Measurements from ENCODE around the gene POLR3H. TPM values are rescaled to one million over a fixed set of nuclear protein-coding genes. Genes with fewer than 3 reads are reported as not detected.
A peak's percentile ranks its signal among the peaks of the same experiment; 100 is the strongest.
"Not testable (repeated sequence)": the region's sequence is repeated elsewhere in the genome, so short reads cannot be mapped to it uniquely, and the experiment has no call there.

The POLR3H gene
- total and polyA plus RNA-seq, 2 donors: 10.2 to 14.9 TPM

GRCh38 chr22:41561335-41561734 is 17.1 kb upstream of the POLR3H start:
- no peak overlapping the region for H3K27ac ChIP-seq (ENCODE audit: low read depth in 1 of 2, low read length in 1 of 2)
- peaks cover 0 to 9% of the 10 kb centered on the region in 2 donors for H3K4me1 ChIP-seq (ENCODE audit: control insufficient read depth in 2 of 2, insufficient read depth in 2 of 2, low read length in 2 of 2)
- whole genome bisulfite sequencing: 69% methylated on average over 10 of the region's 10 CpGs
- DNase-seq (ENCODE audit: low read depth in 6 of 9, low spot score in 9 of 9): no peak
- no peaks in the 10 kb centered on the region for H3K9me3 ChIP-seq (ENCODE audit: control insufficient read depth in 2 of 2, insufficient read depth in 1 of 2, low read length in 1 of 2)
- H3K4me3 ChIP-seq (ENCODE audit: low read length in 2 of 2): no peak overlapping the region
- H3K27me3 ChIP-seq (ENCODE audit: control insufficient read depth in 2 of 2, insufficient read depth in 1 of 2, low read length in 1 of 2): peaks cover 3 to 57% of the 10 kb centered on the region in 2 donors
- no peaks in the 10 kb centered on the region for H3K36me3 ChIP-seq (ENCODE audit: control insufficient read depth in 2 of 2, insufficient read depth in 2 of 2, low read length in 1 of 2)

- H3K9me3 ChIP-seq (ENCODE audit: control insufficient read depth in 2 of 2, insufficient read depth in 1 of 2, low read length in 1 of 2): no peaks in the 10 kb centered on the region
- DNase-seq (ENCODE audit: low read depth in 6 of 9, low spot score in 9 of 9): no peak
- no peak overlapping the region for H3K27ac ChIP-seq (ENCODE audit: low read depth in 1 of 2, low read length in 1 of 2)
- no peaks in the 10 kb centered on the region for H3K36me3 ChIP-seq (ENCODE audit: control insufficient read depth in 2 of 2, insufficient read depth in 2 of 2, low read length in 1 of 2)
- peaks cover 0 to 9% of the 10 kb centered on the region in 2 donors for H3K4me1 ChIP-seq (ENCODE audit: control insufficient read depth in 2 of 2, insufficient read depth in 2 of 2, low read length in 2 of 2)
- H3K4me3 ChIP-seq (ENCODE audit: low read length in 2 of 2): no peak overlapping the region
- WGBS: 85% methylated on average over 6 of the region's 6 CpGs
- peaks cover 3 to 57% of the 10 kb centered on the region in 2 donors for H3K27me3 ChIP-seq (ENCODE audit: control insufficient read depth in 2 of 2, insufficient read depth in 1 of 2, low read length in 1 of 2)
Observed at GRCh38 chr22:41560095-41560471, 15.8 kb upstream of the POLR3H start.

- not testable (repeated sequence) for H3K36me3 ChIP-seq (ENCODE audit: control insufficient read depth in 2 of 2, insufficient read depth in 2 of 2, low read length in 1 of 2); H3K4me1 ChIP-seq (ENCODE audit: control insufficient read depth in 2 of 2, insufficient read depth in 2 of 2, low read length in 2 of 2); H3K9me3 ChIP-seq (ENCODE audit: control insufficient read depth in 2 of 2, insufficient read depth in 1 of 2, low read length in 1 of 2); H3K4me3 ChIP-seq (ENCODE audit: low read length in 2 of 2); H3K27ac ChIP-seq (ENCODE audit: low read depth in 1 of 2, low read length in 1 of 2); DNase-seq (ENCODE audit: low read depth in 6 of 9, low spot score in 9 of 9)
- 96% methylated on average over 13 of the region's 13 CpGs for WGBS
- peaks cover 3 to 53% of the 10 kb centered on the region in 2 donors for H3K27me3 ChIP-seq (ENCODE audit: control insufficient read depth in 2 of 2, insufficient read depth in 1 of 2, low read length in 1 of 2)
Observed at GRCh38 chr22:41558241-41558630, 14.0 kb upstream of the POLR3H start.

- H3K9me3 ChIP-seq (ENCODE audit: control insufficient read depth in 2 of 2, insufficient read depth in 1 of 2, low read length in 1 of 2): no peaks in the 10 kb centered on the region
- H3K27ac ChIP-seq (ENCODE audit: low read depth in 1 of 2, low read length in 1 of 2): no peak overlapping the region
- no peaks in the 10 kb centered on the region for H3K36me3 ChIP-seq (ENCODE audit: control insufficient read depth in 2 of 2, insufficient read depth in 2 of 2, low read length in 1 of 2)
- peaks cover 3 to 49% of the 10 kb centered on the region in 2 donors for H3K27me3 ChIP-seq (ENCODE audit: control insufficient read depth in 2 of 2, insufficient read depth in 1 of 2, low read length in 1 of 2)
- WGBS: 74% methylated on average over 19 of the region's 19 CpGs
- H3K4me3 ChIP-seq (ENCODE audit: low read length in 2 of 2): no peak overlapping the region
- peaks cover 0 to 9% of the 10 kb centered on the region in 2 donors for H3K4me1 ChIP-seq (ENCODE audit: control insufficient read depth in 2 of 2, insufficient read depth in 2 of 2, low read length in 2 of 2)
- peak in 1 of 9 donors; percentile 31 for DNase-seq (ENCODE audit: low read depth in 6 of 9, low spot score in 9 of 9)
Observed at GRCh38 chr22:41557401-41558240, 13.4 kb upstream of the POLR3H start.

GRCh38 chr22:41556561-41556960 is 12.3 kb upstream of the POLR3H start:
- Histone ChIP-seq H3K36me3 (ENCODE audit: control insufficient read depth in 2 of 2, insufficient read depth in 2 of 2, low read length in 1 of 2) (no peaks in the 10 kb centered on the region), H3K9me3 (ENCODE audit: control insufficient read depth in 2 of 2, insufficient read depth in 1 of 2, low read length in 1 of 2) (no peaks in the 10 kb centered on the region), H3K27me3 (ENCODE audit: control insufficient read depth in 2 of 2, insufficient read depth in 1 of 2, low read length in 1 of 2) (peaks cover 0 to 42% of the 10 kb centered on the region in 2 donors), H3K4me1 (ENCODE audit: control insufficient read depth in 2 of 2, insufficient read depth in 2 of 2, low read length in 2 of 2) (peaks cover 0 to 9% of the 10 kb centered on the region in 2 donors), H3K27ac (ENCODE audit: low read depth in 1 of 2, low read length in 1 of 2) (no peak overlapping the region), H3K4me3 (ENCODE audit: low read length in 2 of 2) (no peak overlapping the region)
- WGBS: 93% methylated on average over 10 of the region's 10 CpGs
- DNase-seq (ENCODE audit: low read depth in 6 of 9, low spot score in 9 of 9): no peak

DNA sequence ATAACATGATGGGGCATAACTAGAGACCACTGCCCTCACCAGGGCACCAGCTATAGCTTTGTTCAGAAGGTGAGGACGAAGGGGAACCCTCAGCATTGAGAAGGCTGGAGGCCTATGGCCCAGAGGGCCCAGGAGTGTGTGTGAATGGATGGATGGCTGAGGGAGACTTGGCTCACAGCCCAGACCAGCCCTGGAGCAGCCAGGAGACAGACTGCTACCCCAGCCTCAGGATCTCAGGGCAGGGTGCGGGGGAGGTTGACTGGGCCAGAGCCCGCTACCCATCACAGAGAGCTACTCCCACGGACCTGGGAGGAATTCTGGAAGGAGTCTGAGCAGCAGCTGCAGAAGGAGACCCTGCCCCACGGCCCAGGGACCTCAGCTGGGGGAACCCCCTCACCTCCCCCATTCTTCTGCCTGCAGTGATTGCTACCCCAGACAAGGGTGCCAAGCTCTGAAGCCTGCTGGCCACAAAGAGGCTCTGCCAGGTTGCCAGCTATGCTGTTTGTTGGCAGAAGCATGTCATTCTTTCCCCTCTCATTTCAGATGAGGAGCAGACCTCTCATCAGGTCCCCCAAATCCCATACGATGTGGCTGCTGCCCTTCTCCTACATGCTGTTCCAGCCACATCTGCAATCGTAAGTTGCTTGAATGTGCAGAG is 11.2 kb upstream of the POLR3H start:
- Histone ChIP-seq H3K4me3 (ENCODE audit: low read length in 2 of 2) (no peak overlapping the region), H3K9me3 (ENCODE audit: control insufficient read depth in 2 of 2, insufficient read depth in 1 of 2, low read length in 1 of 2) (no peaks in the 10 kb centered on the region), H3K4me1 (ENCODE audit: control insufficient read depth in 2 of 2, insufficient read depth in 2 of 2, low read length in 2 of 2) (peaks cover 0 to 9% of the 10 kb centered on the region in 2 donors), H3K36me3 (ENCODE audit: control insufficient read depth in 2 of 2, insufficient read depth in 2 of 2, low read length in 1 of 2) (no peaks in the 10 kb centered on the region), H3K27me3 (ENCODE audit: control insufficient read depth in 2 of 2, insufficient read depth in 1 of 2, low read length in 1 of 2) (peaks cover 0 to 31% of the 10 kb centered on the region in 2 donors), H3K27ac (ENCODE audit: low read depth in 1 of 2, low read length in 1 of 2) (no peak overlapping the region)
- no peak for DNase-seq (ENCODE audit: low read depth in 6 of 9, low spot score in 9 of 9)
- WGBS: 95% methylated on average over 7 of the region's 7 CpGs

GRCh38 chr22:41551877-41552582 is 7.8 kb upstream of the POLR3H start:
- H3K36me3 ChIP-seq (ENCODE audit: control insufficient read depth in 2 of 2, insufficient read depth in 2 of 2, low read length in 1 of 2): no peaks in the 10 kb centered on the region
- H3K4me3 ChIP-seq (ENCODE audit: low read length in 2 of 2): no peak overlapping the region
- peaks cover 0 to 7% of the 10 kb centered on the region in 2 donors for H3K27me3 ChIP-seq (ENCODE audit: control insufficient read depth in 2 of 2, insufficient read depth in 1 of 2, low read length in 1 of 2)
- H3K4me1 ChIP-seq (ENCODE audit: control insufficient read depth in 2 of 2, insufficient read depth in 2 of 2, low read length in 2 of 2): peaks cover 0 to 2% of the 10 kb centered on the region in 2 donors
- H3K27ac ChIP-seq (ENCODE audit: low read depth in 1 of 2, low read length in 1 of 2): no peak overlapping the region
- no peaks in the 10 kb centered on the region for H3K9me3 ChIP-seq (ENCODE audit: control insufficient read depth in 2 of 2, insufficient read depth in 1 of 2, low read length in 1 of 2)
- WGBS: 90% methylated on average over 11 of the region's 11 CpGs
- DNase-seq (ENCODE audit: low read depth in 6 of 9, low spot score in 9 of 9): no peak

DNA sequence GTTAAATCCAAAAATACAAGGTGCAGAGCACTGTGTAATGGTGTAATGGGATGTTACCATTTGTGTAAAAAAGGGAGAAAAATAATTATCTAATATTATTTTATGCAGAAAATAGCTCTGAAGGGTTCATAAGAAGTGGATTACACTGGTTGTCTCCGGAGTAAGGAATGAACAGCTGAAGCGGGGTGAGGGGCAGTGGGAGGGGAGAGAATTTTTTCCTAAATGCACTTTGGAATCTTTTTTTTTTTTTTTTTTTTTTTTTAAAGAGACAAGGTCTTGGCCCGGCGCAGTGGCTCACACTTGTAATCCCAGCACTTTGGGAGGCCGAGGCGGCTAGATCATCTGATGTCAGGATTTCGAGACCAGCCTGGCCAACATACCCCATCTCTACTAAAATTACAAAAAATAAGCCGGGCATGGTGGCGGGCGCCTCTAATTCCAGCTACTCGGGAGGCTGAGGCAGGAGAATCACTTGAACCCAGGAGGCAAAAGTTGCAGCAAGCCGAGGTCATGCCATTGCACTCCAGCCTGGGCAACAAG is 6.8 kb upstream of the POLR3H start:
- no peak for DNase-seq (ENCODE audit: low read depth in 6 of 9, low spot score in 9 of 9)
- H3K27ac ChIP-seq (ENCODE audit: low read depth in 1 of 2, low read length in 1 of 2): no peak overlapping the region
- peaks cover 0 to 7% of the 10 kb centered on the region in 2 donors for H3K27me3 ChIP-seq (ENCODE audit: control insufficient read depth in 2 of 2, insufficient read depth in 1 of 2, low read length in 1 of 2)
- H3K9me3 ChIP-seq (ENCODE audit: control insufficient read depth in 2 of 2, insufficient read depth in 1 of 2, low read length in 1 of 2): no peaks in the 10 kb centered on the region
- no peaks in the 10 kb centered on the region for H3K36me3 ChIP-seq (ENCODE audit: control insufficient read depth in 2 of 2, insufficient read depth in 2 of 2, low read length in 1 of 2)
- H3K4me3 ChIP-seq (ENCODE audit: low read length in 2 of 2): no peak overlapping the region
- no peaks in the 10 kb centered on the region for H3K4me1 ChIP-seq (ENCODE audit: control insufficient read depth in 2 of 2, insufficient read depth in 2 of 2, low read length in 2 of 2)
- 96% methylated on average over 12 of the region's 12 CpGs for WGBS
